HepG2 (cell line): ENCODE data around the gene CYP21A2. TPM values are rescaled to one million over a fixed set of nuclear protein-coding genes. Genes with fewer than 3 reads are reported as not detected.
A peak's percentile ranks its signal among the peaks of the same experiment; 100 is the strongest.

Source experiments
- ATAC-seq: fragments of 200-7000 bp; cut with Tn5 transposase; 3 replicates; pipeline ENCODE4 v1.9.1; 2020; ENCODE audit warnings: mild to moderate bottlenecking, moderate library complexity
- BruUV-seq: library from RNA; stranded (reverse); fragments of 400-500 nt; replicated peaks from 2 replicates; lab custom pipeline; 2021; lab: Mats Ljungman, UMichigan
- CTCF ChIA-PET: fragments of 300-600 bp; formaldehyde crosslinking; extraction: SDS; loops from one replicate; lab custom pipeline; 2021; ENCODE audit warnings: low total read pairs, inconsistent platforms, low intra/inter-chr PET ratio; lab: Yijun Ruan, JAX
- POLR2A ChIA-PET: fragments of 350-600 bp; sonication (Branson Sonifier 250); formaldehyde crosslinking; loops from one replicate; lab custom pipeline; 2020; ENCODE audit warnings: antibody characterized with exemption, inconsistent platforms; lab: Yijun Ruan, JAX
- DNase-seq: peaks from one replicate; pipeline ENCODE4 v3.0.0-alpha.2; 2015; ENCODE audit warnings: low spot score
- FAIRE-seq: peaks from 3 replicates; lab custom pipeline; 2011; peaks lifted over from hg19 to GRCh38; lab: Jason Lieb, UNC
- H2AFZ ChIP-seq: one replicate; pipeline ENCODE4 v1.6.1; 2011; ENCODE audit warnings: low read length, inconsistent platforms
- H3K27ac ChIP-seq: fragments of 300-600 bp; 3 replicates; pipeline ENCODE4 v1.8.0; 2011; ENCODE audit warnings: mixed run types, mild to moderate bottlenecking, mixed read lengths, low read length, inconsistent platforms; ENCODE audit not compliant: insufficient read depth; ENCODE audit errors: extremely low read length
- H3K27me3 ChIP-seq, 2 experiments: fragments of 200-600 bp in 1 of 2; 2 replicates in 1 of 2; 3 replicates in 1 of 2; pipeline versions ENCODE4 v1.6.0 to v1.8.0; 2011; ENCODE audit warnings: low read length in 2 of 2, mild to moderate bottlenecking in 2 of 2, moderate library complexity in 2 of 2, inconsistent platforms in 1 of 2; ENCODE audit not compliant: insufficient read depth in 2 of 2, control insufficient read depth in 1 of 2
- H3K36me3 ChIP-seq, 2 experiments: fragments of 200-600 bp in 1 of 2; replicated peaks in 1 of 2; 2 replicates in 1 of 2; 3 replicates in 1 of 2; pipeline versions ENCODE4 v1.5.1 to v1.8.0; 2011; ENCODE audit warnings: low read length in 2 of 2, inconsistent platforms in 1 of 2; ENCODE audit not compliant: insufficient read depth in 2 of 2, control insufficient read depth in 1 of 2
- H3K4me1 ChIP-seq: 2 replicates; pipeline ENCODE4 v1.5.1; 2012; ENCODE audit warnings: low read length, inconsistent platforms; ENCODE audit not compliant: insufficient read depth
- H3K4me2 ChIP-seq: 2 replicates; pipeline ENCODE4 v1.6.0; 2011; ENCODE audit warnings: low read depth, low read length, inconsistent platforms
- H3K4me3 ChIP-seq, 3 experiments: fragments of 200-600 bp in 1 of 3; sonication (generic), shearing (Covaris generic) in 1 of 3; replicated peaks in 1 of 3; 2 replicates each; pipeline ENCODE4 v1.5.1; 2011 to 2016; ENCODE audit warnings: low read length in 3 of 3, inconsistent platforms in 2 of 3, low read depth in 2 of 3, mild to moderate bottlenecking in 2 of 3, control low read depth in 1 of 3, mixed read lengths in 1 of 3; ENCODE audit not compliant: insufficient read depth in 1 of 3
- H3K79me2 ChIP-seq: one replicate; pipeline ENCODE4 v1.6.1; 2011; ENCODE audit warnings: low read length, inconsistent platforms; ENCODE audit not compliant: insufficient read depth
- H3K9ac ChIP-seq: 2 replicates; pipeline ENCODE4 v1.6.0; 2011; ENCODE audit warnings: mild to moderate bottlenecking, low read depth, low read length, inconsistent platforms; ENCODE audit not compliant: insufficient read depth
- H3K9me3 ChIP-seq: 2 replicates; pipeline ENCODE4 v1.5.1; 2012; ENCODE audit warnings: mild to moderate bottlenecking, low read length
- H4K20me1 ChIP-seq: 2 replicates; pipeline ENCODE4 v1.6.0; 2011; ENCODE audit warnings: inconsistent platforms, mild to moderate bottlenecking, low read length, moderate library complexity; ENCODE audit not compliant: insufficient read depth
- BHLHE40 ChIP-seq: IDR thresholded peaks from 2 replicates; pipeline ENCODE4 v1.6.1; 2011; ENCODE audit warnings: low read length, improper control_type of control experiment
- CERS6 ChIP-seq: sonication (generic); formaldehyde crosslinking; IDR thresholded peaks from 2 replicates; pipeline ENCODE4 v1.5.0; 2020; ENCODE audit warnings: missing genetic modification reagents
- DNMT3B ChIP-seq: conservative IDR thresholded peaks from 2 replicates; pipeline ENCODE4 v1.6.1; 2016; ENCODE audit warnings: missing biosample characterization, control low read depth
- EP300 ChIP-seq, 3 experiments: sonication (generic) in 1 of 3; formaldehyde crosslinking in 1 of 3; IDR thresholded peaks; 2 replicates each; pipeline versions ENCODE4 v1.5.1 to v1.6.1; 2011 to 2020; ENCODE audit warnings: low read depth in 2 of 3, low read length in 2 of 3, borderline replicate concordance in 1 of 3, improper control_type of control experiment in 1 of 3, mild to moderate bottlenecking in 1 of 3, missing genetic modification reagents in 1 of 3, moderate library complexity in 1 of 3
- FOSL2 ChIP-seq: sonication (generic); formaldehyde crosslinking; IDR thresholded peaks from 2 replicates; pipeline ENCODE4 v1.4.0; 2020; ENCODE audit warnings: missing genetic modification reagents
- HNF4A ChIP-seq: sonication (generic); formaldehyde crosslinking; IDR thresholded peaks from 2 replicates; pipeline ENCODE4 v1.4.0; 2020; ENCODE audit warnings: missing genetic modification reagents
- MAX ChIP-seq: IDR thresholded peaks from 2 replicates; pipeline ENCODE4 v1.6.1; 2012; ENCODE audit warnings: inconsistent platforms
- NR2F1 ChIP-seq, 2 experiments: fragments of 450-650 bp in 1 of 2; formaldehyde crosslinking in 1 of 2; IDR thresholded peaks; 2 replicates each; pipeline versions ENCODE4 v1.5.0 to v1.6.1; 2016 to 2020; ENCODE audit warnings: mild to moderate bottlenecking in 1 of 2, missing compliant biosample characterization in 1 of 2, missing genetic modification reagents in 1 of 2, moderate library complexity in 1 of 2
- RBFOX2 ChIP-seq: fragments of 200-400 bp; formaldehyde crosslinking; IDR thresholded peaks from 2 replicates; pipeline ENCODE4 v1.6.1; 2017; ENCODE audit warnings: low read depth, mild to moderate bottlenecking, low read length
- RXRA ChIP-seq: sonication (generic); formaldehyde crosslinking; IDR thresholded peaks from 2 replicates; pipeline ENCODE4 v1.5.1; 2020; ENCODE audit warnings: missing genetic modification reagents
- SAP130 ChIP-seq: IDR thresholded peaks from 2 replicates; pipeline ENCODE4 v1.6.1; 2016; ENCODE audit warnings: low read depth
- TGIF2 ChIP-seq: IDR thresholded peaks from 2 replicates; pipeline ENCODE4 v1.6.1; 2016; ENCODE audit warnings: control low read depth, missing compliant biosample characterization
- YEATS2 ChIP-seq: sonication (generic); formaldehyde crosslinking; IDR thresholded peaks from 2 replicates; pipeline ENCODE4 v1.4.0; 2020; ENCODE audit warnings: missing genetic modification reagents, borderline replicate concordance
- ZNF263 ChIP-seq: sonication (generic); formaldehyde crosslinking; IDR thresholded peaks from 2 replicates; pipeline ENCODE4 v1.4.0; 2020; ENCODE audit warnings: missing genetic modification reagents
- ZNF44 ChIP-seq: sonication (generic); formaldehyde crosslinking; IDR thresholded peaks from 2 replicates; pipeline ENCODE4 v1.5.1; 2020; ENCODE audit warnings: mild to moderate bottlenecking, missing genetic modification reagents
- ZNF879 ChIP-seq: sonication (generic); formaldehyde crosslinking; IDR thresholded peaks from 2 replicates; pipeline ENCODE4 v1.8.1; 2023; ENCODE audit warnings: missing genetic modification reagents
- ZNF891 ChIP-seq: sonication (generic); formaldehyde crosslinking; IDR thresholded peaks from 2 replicates; pipeline ENCODE4 v1.5.0; 2020; ENCODE audit warnings: mild to moderate bottlenecking, missing genetic modification reagents
- WGBS: methylation state at CpG from one replicate; pipeline ENCODE4 v1.1.6; 2017; ENCODE audit warnings: low lambda C conversion rate; 5-methylcytosine and 5-hydroxymethylcytosine counted together
- in situ Hi-C: cut with HindIII; loops from 2 replicates; pipeline ENCODE4 v1.10.0; 2017; ENCODE audit warnings: low pct_unique_long_range_greater_than_20kb; ENCODE audit not compliant: extremely low pct_ligation_motif_present
- intact Hi-C: fragments of 100-400 bp; cut with micrococcal nuclease; formaldehyde crosslinking; loops from one replicate; pipeline ENCODE4 v1.10.0; 2022; ENCODE audit not compliant: unreplicated experiment
- polyA plus RNA-seq, 8 experiments: library from polyadenylated mRNA; depleted of rRNA in 3 of 8; stranded (reverse) in 7 of 8; unstranded in 1 of 8; fragments of >200 nt; fragmentation: Illumina TruSeq in 4 of 8; extraction: Trizol in 4 of 8; gene quantifications; 2 replicates each; pipeline versions ENCODE4 v1.2.1 to v1.2.3, GENCODE V29; 2011 to 2016; ENCODE audit warnings: low read depth in 4 of 8, missing spikeins in 1 of 8, mixed read lengths in 1 of 8; ENCODE audit not compliant: insufficient read depth in 1 of 8
- total RNA-seq, 5 experiments: library from RNA; depleted of rRNA; stranded (reverse); fragments of >200 nt; fragmentation: Illumina TruSeq; extraction: Trizol; gene quantifications; 2 replicates each; pipeline ENCODE4 v1.2.3, GENCODE V29; 2016; ENCODE audit warnings: low read depth in 1 of 5
- TF ChIP-seq, protein P1 (sequence below): sonication (generic); formaldehyde crosslinking; IDR thresholded peaks from 2 replicates; pipeline ENCODE4 v1.8.0; 2022; ENCODE audit warnings: missing genetic modification reagents, mild to moderate bottlenecking, borderline replicate concordance

The CYP21A2 gene
- total and polyA plus RNA-seq, 2 of the 13 experiments (the other 11 are each of a cell fraction or from before 2014, with no cell fraction given), result 1.5 to 6.3 TPM

- POLR2A ChIA-PET, result interaction anchor here (0.9 to 1.4 kb wide), 3 partner anchors 41 to 924 kb away, joined by 3 read pairs; partner anchors contain the start of gene APOM
- intact Hi-C loops (no loop called here), in situ Hi-C loops (no loop called here)
- Histone ChIP-seq H3K9me3 (no peaks in the 10 kb centered on the region), H2AFZ (no peak overlapping the region), H3K4me3 (peak overlapping the region in 1 of 3 experiments; percentile 69; a peak in 1 of 6 replicates), H3K4me2 (peak overlapping the region; percentile 74), H3K9ac (no peak overlapping the region), H3K27ac (no peak overlapping the region), H3K27me3 (peaks cover 11 to 22% of the 10 kb centered on the region in 2 experiments; a peak in 3 of 5 replicates), H3K36me3 (no peaks in the 10 kb centered on the region), H3K4me1 (peaks cover 39% of the 10 kb centered on the region), H4K20me1 (no peaks in the 10 kb centered on the region), H3K79me2 (no peaks in the 10 kb centered on the region)
- ATAC-seq (no peak), FAIRE-seq (no peak), DNase-seq (peak; percentile 27)
- 30% methylated on average over 9 of the region's 11 CpGs for WGBS
- no TSS peak for BruUV-seq
- TF ChIP-seq ZNF879 (CRISPR knock-in tag) (no peak), EP300 (IDR thresholded peaks at IDR 0.05; ENCODE audit: low read depth in 2 of 2, low read length in 2 of 2) (peak in 1 of 2 experiments; percentile 13; a peak in 1 of 4 replicates), EP300 (CRISPR knock-in tag; IDR thresholded peaks at IDR 0.05; ENCODE audit: borderline replicate concordance) (no peak), ZNF891 (CRISPR knock-in tag) (0 out of 2 replicates have a peak, but pooled peaks have one; percentile 17), SAP130 (CRISPR knock-in tag) (peak; percentile 13; the same call in 1 of the 2 replicates), FOSL2 (peak; percentile 83), MAX (0 out of 2 replicates have a peak, but pooled peaks have one; percentile 12), ZNF44 (no peak), CERS6 (CRISPR knock-in tag) (0 out of 2 replicates have a peak, but pooled peaks have one; percentile 46), HNF4A (no peak), NR2F1 (CRISPR knock-in tag; IDR thresholded peaks at IDR 0.05) (peak in 1 of 2 experiments; percentile 31; a peak in 1 of 4 replicates), YEATS2 (0 out of 2 replicates have a peak, but pooled peaks have one; percentile 35), ZNF263 (CRISPR knock-in tag) (peak; percentile 71), BHLHE40 (peak; percentile 15; the same call in 1 of the 2 replicates), TGIF2 (CRISPR knock-in tag) (0 out of 2 replicates have a peak, but pooled peaks have one; percentile 36), RBFOX2 (no peak), RXRA (CRISPR knock-in tag) (0 out of 2 replicates have a peak, but pooled peaks have one; percentile 19), DNMT3B (CRISPR knock-in tag) (peak; percentile 81; the same call in 1 of the 2 replicates)
- TF ChIP-seq, protein P1, sequence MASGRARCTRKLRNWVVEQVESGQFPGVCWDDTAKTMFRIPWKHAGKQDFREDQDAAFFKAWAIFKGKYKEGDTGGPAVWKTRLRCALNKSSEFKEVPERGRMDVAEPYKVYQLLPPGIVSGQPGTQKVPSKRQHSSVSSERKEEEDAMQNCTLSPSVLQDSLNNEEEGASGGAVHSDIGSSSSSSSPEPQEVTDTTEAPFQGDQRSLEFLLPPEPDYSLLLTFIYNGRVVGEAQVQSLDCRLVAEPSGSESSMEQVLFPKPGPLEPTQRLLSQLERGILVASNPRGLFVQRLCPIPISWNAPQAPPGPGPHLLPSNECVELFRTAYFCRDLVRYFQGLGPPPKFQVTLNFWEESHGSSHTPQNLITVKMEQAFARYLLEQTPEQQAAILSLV (CRISPR knock-in tag), result no peak
- CTCF ChIA-PET, result no interaction called here
Measured at GRCh38 chr6:32047084-32047478, 8.9 kb downstream of the CYP21A2 start.
